Measurements from ENCODE around the gene GBP3.

- TF ChIP-seq, protein P1, sequence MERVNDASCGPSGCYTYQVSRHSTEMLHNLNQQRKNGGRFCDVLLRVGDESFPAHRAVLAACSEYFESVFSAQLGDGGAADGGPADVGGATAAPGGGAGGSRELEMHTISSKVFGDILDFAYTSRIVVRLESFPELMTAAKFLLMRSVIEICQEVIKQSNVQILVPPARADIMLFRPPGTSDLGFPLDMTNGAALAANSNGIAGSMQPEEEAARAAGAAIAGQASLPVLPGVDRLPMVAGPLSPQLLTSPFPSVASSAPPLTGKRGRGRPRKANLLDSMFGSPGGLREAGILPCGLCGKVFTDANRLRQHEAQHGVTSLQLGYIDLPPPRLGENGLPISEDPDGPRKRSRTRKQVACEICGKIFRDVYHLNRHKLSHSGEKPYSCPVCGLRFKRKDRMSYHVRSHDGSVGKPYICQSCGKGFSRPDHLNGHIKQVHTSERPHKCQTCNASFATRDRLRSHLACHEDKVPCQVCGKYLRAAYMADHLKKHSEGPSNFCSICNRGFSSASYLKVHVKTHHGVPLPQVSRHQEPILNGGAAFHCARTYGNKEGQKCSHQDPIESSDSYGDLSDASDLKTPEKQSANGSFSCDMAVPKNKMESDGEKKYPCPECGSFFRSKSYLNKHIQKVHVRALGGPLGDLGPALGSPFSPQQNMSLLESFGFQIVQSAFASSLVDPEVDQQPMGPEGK (CRISPR knock-in tag; IDR thresholded peaks at IDR 0.05; ENCODE audit: borderline replicate concordance), result no peak
- TF ChIP-seq ISL1 (CRISPR knock-in tag; IDR thresholded peaks at IDR 0.05), result no peak
These were observed 19.1 kb upstream of the GBP3 start for GRCh38 chr1:89041721-89042120.

All from SK-N-SH treated with all-trans-retinoic acid at 6 μM for 48 hours (cell line).